Endothelial cell of umbilical vein (primary cell): Measurements from ENCODE around the gene RAPGEF4. TPM values are rescaled to one million over a fixed set of nuclear protein-coding genes. Genes with fewer than 3 reads are reported as not detected.

ENCODE experiments used
- BruUV-seq: library from RNA; stranded (reverse); fragments of 400-500 nt; replicated peaks from 2 replicates; lab custom pipeline; 2021; lab: Mats Ljungman, UMichigan
- CTCF ChIA-PET: fragments of 300-600, 350-600 bp; sonication (Branson Sonifier 250); formaldehyde crosslinking; loops from one replicate; lab custom pipeline; 2021; ENCODE audit warnings: antibody characterized with exemption, inconsistent platforms; lab: Charles Lee
- POLR2A ChIA-PET: fragments of 300-600, 350-600 bp; sonication (Branson Sonifier 250); formaldehyde crosslinking; loops from one replicate; lab custom pipeline; 2021; ENCODE audit warnings: antibody characterized with exemption, inconsistent platforms; lab: Charles Lee
- DNase-seq: peaks from one replicate; pipeline ENCODE4 v3.0.0-alpha.2; 2011; ENCODE audit warnings: low read depth, low spot score
- FAIRE-seq: peaks from 2 replicates; lab custom pipeline; 2011; peaks lifted over from hg19 to GRCh38; lab: Jason Lieb, UNC
- H2AFZ ChIP-seq: 2 replicates; pipeline ENCODE4 v1.6.0; 2012; ENCODE audit warnings: low read depth, low read length, control low read depth, inconsistent platforms
- H3K27ac ChIP-seq: 2 replicates; pipeline ENCODE4 v1.5.1; 2011; ENCODE audit warnings: low read depth, mild to moderate bottlenecking, control low read depth, low read length, moderate library complexity; ENCODE audit not compliant: insufficient read depth
- H3K27me3 ChIP-seq, 2 experiments: 2 replicates each; pipeline versions ENCODE4 v1.6.0 to v1.6.1; 2011; ENCODE audit warnings: low read length in 2 of 2, mixed read lengths in 1 of 2; ENCODE audit not compliant: control insufficient read depth in 2 of 2, insufficient read depth in 2 of 2
- H3K36me3 ChIP-seq, 2 experiments: 2 replicates in 1 of 2; 3 replicates in 1 of 2; pipeline ENCODE4 v1.5.1; 2011; ENCODE audit warnings: low read length in 2 of 2, mild to moderate bottlenecking in 1 of 2, moderate library complexity in 1 of 2; ENCODE audit not compliant: control insufficient read depth in 2 of 2, insufficient read depth in 2 of 2; ENCODE audit errors: extremely low read depth in 1 of 2
- H3K4me1 ChIP-seq: 3 replicates; pipeline ENCODE4 v1.5.1; 2011; ENCODE audit warnings: mild to moderate bottlenecking, low read length; ENCODE audit not compliant: control insufficient read depth, insufficient read depth; ENCODE audit errors: extremely low read depth
- H3K4me2 ChIP-seq: 2 replicates; pipeline ENCODE4 v1.6.1; 2011; ENCODE audit warnings: low read length, control low read depth, mixed read lengths; ENCODE audit not compliant: insufficient read depth
- H3K4me3 ChIP-seq, 3 experiments: fragments of 200-600 bp in 1 of 3; sonication (generic), shearing (Covaris generic) in 1 of 3; replicated peaks in 1 of 3; 2 replicates each; pipeline ENCODE4 v1.5.1; 2011 to 2016; ENCODE audit warnings: control low read depth in 3 of 3, low read length in 3 of 3, mild to moderate bottlenecking in 2 of 3, inconsistent platforms in 1 of 3, low read depth in 1 of 3, moderate library complexity in 1 of 3; ENCODE audit not compliant: insufficient read depth in 1 of 3
- H3K79me2 ChIP-seq: 2 replicates; pipeline ENCODE4 v1.6.0; 2012; ENCODE audit warnings: low read length, inconsistent platforms; ENCODE audit not compliant: control insufficient read depth, insufficient read depth
- H3K9ac ChIP-seq: replicated peaks from 2 replicates; pipeline ENCODE3; 2011; ENCODE audit warnings: low read length, control low read depth; ENCODE audit not compliant: insufficient read depth; ENCODE audit errors: extremely low read depth
- H3K9me1 ChIP-seq: replicated peaks from 3 replicates; pipeline ENCODE4 v1.6.0; 2011; ENCODE audit warnings: mild to moderate bottlenecking, low read length; ENCODE audit not compliant: control insufficient read depth, insufficient read depth; ENCODE audit errors: extremely low read depth
- H3K9me3 ChIP-seq: replicated peaks from 2 replicates; pipeline ENCODE4 v1.5.1; 2012; ENCODE audit warnings: low read length, inconsistent platforms; ENCODE audit not compliant: control insufficient read depth, insufficient read depth
- H4K20me1 ChIP-seq: replicated peaks from 2 replicates; pipeline ENCODE3; 2011; ENCODE audit warnings: mild to moderate bottlenecking, low read length; ENCODE audit not compliant: control insufficient read depth, insufficient read depth; ENCODE audit errors: extremely low read depth
- EZH2 ChIP-seq: IDR thresholded peaks from 2 replicates; pipeline ENCODE4 v1.6.1; 2012; ENCODE audit warnings: borderline replicate concordance, low read depth, mild to moderate bottlenecking, moderate library complexity, low read length, inconsistent platforms; ENCODE audit not compliant: severe bottlenecking
- FOS ChIP-seq: IDR thresholded peaks from 2 replicates; pipeline ENCODE4 v1.6.1; 2011; ENCODE audit warnings: mild to moderate bottlenecking, low read length, moderate library complexity, borderline replicate concordance; ENCODE audit not compliant: insufficient read depth
- GATA2 ChIP-seq: IDR thresholded peaks from 2 replicates; pipeline ENCODE4 v1.7.0; 2011; ENCODE audit warnings: low read depth, mild to moderate bottlenecking, moderate library complexity, mixed read lengths, low read length; ENCODE audit not compliant: insufficient read length, insufficient read depth
- JUN ChIP-seq: IDR thresholded peaks from 2 replicates; pipeline ENCODE4 v1.6.1; 2011; ENCODE audit warnings: borderline replicate concordance, low read depth; ENCODE audit not compliant: insufficient read length, insufficient read depth
- MYC ChIP-seq: IDR thresholded peaks from one replicate; pipeline ENCODE4 v1.6.1; 2011; ENCODE audit warnings: mild to moderate bottlenecking, low read depth, low read length
- POLR2A ChIP-seq: IDR thresholded peaks from 2 replicates; pipeline ENCODE4 v1.6.1; 2012; ENCODE audit warnings: low read depth, mild to moderate bottlenecking, control low read depth, low read length
- POLR2AphosphoS5 ChIP-seq: IDR thresholded peaks from 2 replicates; pipeline ENCODE4 v1.6.1; 2012; ENCODE audit warnings: low read depth, mild to moderate bottlenecking, control low read depth, low read length, moderate library complexity; ENCODE audit not compliant: insufficient read depth
- dilution Hi-C: fragments of 300-500 bp; cut with MboI; formaldehyde crosslinking; loops from one replicate; pipeline ENCODE4 v1.15.0; 2019; ENCODE audit warnings: low sequenced_read_pairs; ENCODE audit not compliant: extremely low pct_ligation_motif_present
- intact Hi-C: fragments of 100-400 bp; cut with micrococcal nuclease; formaldehyde crosslinking; loops from one replicate; pipeline ENCODE4 v1.10.0; 2022
- polyA plus RNA-seq, 4 experiments: library from polyadenylated mRNA; depleted of rRNA in 3 of 4; stranded (reverse) in 3 of 4; unstranded in 1 of 4; fragments of >200 nt; gene quantifications; 2 replicates each; pipeline versions ENCODE4 v1.2.1 to v1.2.3, GENCODE V29; 2011 to 2012; ENCODE audit warnings: missing spikeins in 1 of 4
- total RNA-seq: library from RNA; stranded (reverse); gene quantifications from 2 replicates; pipeline ENCODE4 v1.2.3, GENCODE V29; 2021
- TF ChIP-seq, protein P1 (sequence below): IDR thresholded peaks from 2 replicates; pipeline ENCODE4 v1.6.1; 2011; ENCODE audit not compliant: insufficient read depth, insufficient read length
- TF ChIP-seq, protein P2 (sequence below), 2 donors: IDR thresholded peaks; 1 replicate in 1 of 2; 2 replicates in 1 of 2; pipeline ENCODE4 v1.5.1; 2011; ENCODE audit warnings: low read length in 2 of 2, mild to moderate bottlenecking in 2 of 2, moderate library complexity in 2 of 2, control low read depth in 1 of 2, inconsistent platforms in 1 of 2, low read depth in 1 of 2; ENCODE audit not compliant: insufficient read depth in 1 of 2; ENCODE audit errors: extremely low read depth in 1 of 2

Gene RAPGEF4
- total and polyA plus RNA-seq, 2 donors (not counting 3 experiments of a cell fraction or from before 2014, with no cell fraction given) = 7.2 to 9.2 TPM

DNA sequence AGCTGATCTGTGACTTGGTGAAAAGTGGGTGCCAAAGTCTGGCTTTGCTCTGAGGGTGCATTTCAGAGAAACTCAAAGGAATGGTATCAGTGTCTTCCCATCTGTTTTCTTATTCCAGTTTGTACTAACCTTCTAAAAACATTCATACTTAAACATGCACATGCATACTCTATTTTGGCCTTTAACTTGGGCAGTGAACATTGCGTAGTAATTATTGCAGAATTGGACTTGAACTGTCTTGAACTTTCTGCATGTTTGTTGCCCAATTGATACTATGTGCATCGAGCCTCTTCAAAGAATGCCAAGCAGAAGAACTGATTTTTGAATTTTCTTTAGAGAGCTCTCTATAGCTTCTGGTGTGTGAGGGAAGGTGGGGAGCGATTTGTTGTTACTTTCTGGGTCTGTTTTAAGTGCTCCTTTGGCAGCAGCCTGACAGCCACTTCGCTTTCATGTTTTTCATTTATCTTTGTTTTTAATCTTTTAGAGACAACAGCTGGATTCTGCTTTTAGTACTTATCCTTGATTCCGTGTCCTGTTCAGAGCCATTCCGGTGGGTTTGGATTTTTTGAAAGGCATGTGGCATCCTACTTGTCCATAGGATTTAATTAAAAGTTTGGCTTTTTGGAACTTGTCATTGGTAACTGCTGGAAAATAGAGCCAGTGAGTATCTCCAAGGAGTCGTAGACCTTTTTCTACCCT lies 159.2 kb downstream of the RAPGEF4 start:
- DNase-seq = no peak
- no peak overlapping the region for H3K27ac ChIP-seq
- H3K79me2 ChIP-seq = no peaks in the 10 kb centered on the region
- ChIA-PET CTCF (interaction anchor here (1.1 kb wide), 1 partner anchor 37 kb away, joined by 3 read pairs; no protein-coding TSS in a partner anchor), POLR2A (no interaction called here)
- no peak for TF ChIP-seq GATA2
- no peak overlapping the region for H2AFZ ChIP-seq
- no peaks in the 10 kb centered on the region for H3K4me1 ChIP-seq
- H4K20me1 ChIP-seq = no peaks in the 10 kb centered on the region
- FAIRE-seq = no peak
- dilution Hi-C loops = no loop called here
- no peak overlapping the region for H3K4me3 ChIP-seq
- no peak overlapping the region for H3K9ac ChIP-seq
- intact Hi-C loops = no loop called here
- no TSS peak for BruUV-seq
- no peaks in the 10 kb centered on the region for H3K36me3 ChIP-seq
- H3K27me3 ChIP-seq = peaks cover 0 to 10% of the 10 kb centered on the region in 2 experiments
- no peaks in the 10 kb centered on the region for H3K9me1 ChIP-seq
- H3K9me3 ChIP-seq = no peaks in the 10 kb centered on the region
- H3K4me2 ChIP-seq = no peak overlapping the region

DNA sequence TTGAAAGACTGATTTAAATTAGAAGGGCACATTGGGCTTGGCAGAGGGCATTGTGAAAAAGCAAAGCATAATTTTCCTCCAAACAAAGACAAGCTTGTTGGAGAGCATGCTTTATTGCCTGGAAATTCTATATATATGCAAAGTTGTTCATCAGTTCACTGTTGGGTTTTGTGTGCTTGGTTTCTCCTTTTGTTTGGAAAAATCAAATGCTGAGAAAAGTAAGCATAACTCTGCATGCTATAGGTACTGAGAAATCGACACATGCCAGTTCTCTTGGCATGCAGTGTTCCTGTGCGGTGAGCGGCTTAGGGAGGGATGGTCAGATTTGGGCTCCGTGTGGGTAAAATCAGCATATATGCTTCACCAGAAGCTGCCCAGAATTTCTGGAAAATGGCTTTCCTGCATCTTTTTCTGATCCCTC lies 161.0 kb downstream of the RAPGEF4 start:
- dilution Hi-C loops (no loop called here), intact Hi-C loops (no loop called here)
- H2AFZ ChIP-seq = no peak overlapping the region
- H3K4me3 ChIP-seq = no peak overlapping the region
- ChIA-PET POLR2A (interaction anchor here (0.7 kb wide), 1 partner anchor 27 kb away, joined by 9 read pairs; no protein-coding TSS in a partner anchor), CTCF (interaction anchor here (1.4 to 2.5 kb wide), 2 partner anchors 28 to 83 kb away, joined by 3 to 8 read pairs; no protein-coding TSS in a partner anchor)
- H3K9me3 ChIP-seq = no peaks in the 10 kb centered on the region
- H4K20me1 ChIP-seq = no peaks in the 10 kb centered on the region
- H3K4me2 ChIP-seq = no peak overlapping the region
- no peaks in the 10 kb centered on the region for H3K4me1 ChIP-seq
- BruUV-seq = no TSS peak
- peaks cover 0 to 12% of the 10 kb centered on the region in 2 experiments for H3K27me3 ChIP-seq
- no peaks in the 10 kb centered on the region for H3K36me3 ChIP-seq
- no peak for FAIRE-seq
- no peak for DNase-seq
- no peaks in the 10 kb centered on the region for H3K9me1 ChIP-seq
- no peak overlapping the region for H3K9ac ChIP-seq
- H3K27ac ChIP-seq = no peak overlapping the region
- H3K79me2 ChIP-seq = no peaks in the 10 kb centered on the region
- TF ChIP-seq, protein P1, sequence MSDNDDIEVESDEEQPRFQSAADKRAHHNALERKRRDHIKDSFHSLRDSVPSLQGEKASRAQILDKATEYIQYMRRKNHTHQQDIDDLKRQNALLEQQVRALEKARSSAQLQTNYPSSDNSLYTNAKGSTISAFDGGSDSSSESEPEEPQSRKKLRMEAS = no peak
- no peak for TF ChIP-seq POLR2A
- TF ChIP-seq, protein P2, sequence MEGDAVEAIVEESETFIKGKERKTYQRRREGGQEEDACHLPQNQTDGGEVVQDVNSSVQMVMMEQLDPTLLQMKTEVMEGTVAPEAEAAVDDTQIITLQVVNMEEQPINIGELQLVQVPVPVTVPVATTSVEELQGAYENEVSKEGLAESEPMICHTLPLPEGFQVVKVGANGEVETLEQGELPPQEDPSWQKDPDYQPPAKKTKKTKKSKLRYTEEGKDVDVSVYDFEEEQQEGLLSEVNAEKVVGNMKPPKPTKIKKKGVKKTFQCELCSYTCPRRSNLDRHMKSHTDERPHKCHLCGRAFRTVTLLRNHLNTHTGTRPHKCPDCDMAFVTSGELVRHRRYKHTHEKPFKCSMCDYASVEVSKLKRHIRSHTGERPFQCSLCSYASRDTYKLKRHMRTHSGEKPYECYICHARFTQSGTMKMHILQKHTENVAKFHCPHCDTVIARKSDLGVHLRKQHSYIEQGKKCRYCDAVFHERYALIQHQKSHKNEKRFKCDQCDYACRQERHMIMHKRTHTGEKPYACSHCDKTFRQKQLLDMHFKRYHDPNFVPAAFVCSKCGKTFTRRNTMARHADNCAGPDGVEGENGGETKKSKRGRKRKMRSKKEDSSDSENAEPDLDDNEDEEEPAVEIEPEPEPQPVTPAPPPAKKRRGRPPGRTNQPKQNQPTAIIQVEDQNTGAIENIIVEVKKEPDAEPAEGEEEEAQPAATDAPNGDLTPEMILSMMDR (IDR thresholded peaks at IDR 0.05; ENCODE audit: extremely low read depth in 1 of 2, insufficient read depth in 1 of 2, low read depth in 1 of 2, low read length in 2 of 2) = no peak
- no peak for TF ChIP-seq FOS
- TF ChIP-seq MYC = no peak
- no peak for TF ChIP-seq JUN
- no peak for TF ChIP-seq POLR2AphosphoS5
- no peak for TF ChIP-seq EZH2
- no peak for TF ChIP-seq GATA2
